NCI-H187 treated with DMSO at 0.1 percent for 48 hours (cell line): ENCODE data around the gene KDM3B.
"Not testable (repeated sequence)": the region's sequence is repeated elsewhere in the genome, so short reads cannot be mapped to it uniquely, and the experiment has no call there.

Source experiments
- DNase-seq: peaks from one replicate; lab custom pipeline; 2025; lab: John Stamatoyannopoulos, UW

KDM3B gene

DNA sequence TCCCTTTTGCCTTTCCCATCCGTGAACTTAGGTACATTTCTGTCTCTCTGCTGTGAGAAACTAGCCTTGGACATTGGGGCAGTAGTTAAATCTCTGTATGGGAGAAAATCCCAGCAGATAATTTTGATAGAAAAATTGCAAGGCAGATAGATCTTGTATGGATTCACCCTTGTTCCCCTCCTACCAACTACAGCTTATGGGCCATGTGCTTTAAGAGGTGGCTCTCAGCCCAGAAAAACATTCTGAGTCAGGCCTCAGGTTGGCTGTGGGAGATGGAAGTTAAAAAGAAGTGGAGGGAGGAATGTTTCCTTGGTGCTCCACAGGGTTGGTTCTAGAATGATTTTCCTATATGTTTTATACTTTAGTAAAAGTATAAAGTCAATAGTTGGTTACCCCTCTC is 1.4 kb upstream of the KDM3B start:
- DNase-seq, result no peak

DNA sequence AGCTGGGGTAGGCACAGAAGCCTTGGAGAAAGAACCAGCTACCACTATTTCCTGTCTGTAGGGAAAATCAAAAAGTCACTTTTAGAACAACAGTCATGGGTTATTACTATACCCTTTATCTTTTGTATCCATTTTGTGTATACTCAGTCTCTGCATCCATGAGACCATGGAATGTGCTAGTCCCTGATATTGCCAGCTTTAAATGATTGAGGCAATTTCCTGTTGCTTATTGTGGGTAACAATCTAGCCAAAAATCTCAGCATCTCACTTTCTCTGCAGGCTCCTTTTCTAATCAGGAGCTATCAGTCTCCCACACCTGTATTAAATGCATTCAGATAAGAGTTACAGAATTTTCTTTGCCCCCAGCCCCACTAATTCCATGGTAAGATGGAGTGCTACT is 968 bp upstream of the KDM3B start:
- no peak for DNase-seq

DNA sequence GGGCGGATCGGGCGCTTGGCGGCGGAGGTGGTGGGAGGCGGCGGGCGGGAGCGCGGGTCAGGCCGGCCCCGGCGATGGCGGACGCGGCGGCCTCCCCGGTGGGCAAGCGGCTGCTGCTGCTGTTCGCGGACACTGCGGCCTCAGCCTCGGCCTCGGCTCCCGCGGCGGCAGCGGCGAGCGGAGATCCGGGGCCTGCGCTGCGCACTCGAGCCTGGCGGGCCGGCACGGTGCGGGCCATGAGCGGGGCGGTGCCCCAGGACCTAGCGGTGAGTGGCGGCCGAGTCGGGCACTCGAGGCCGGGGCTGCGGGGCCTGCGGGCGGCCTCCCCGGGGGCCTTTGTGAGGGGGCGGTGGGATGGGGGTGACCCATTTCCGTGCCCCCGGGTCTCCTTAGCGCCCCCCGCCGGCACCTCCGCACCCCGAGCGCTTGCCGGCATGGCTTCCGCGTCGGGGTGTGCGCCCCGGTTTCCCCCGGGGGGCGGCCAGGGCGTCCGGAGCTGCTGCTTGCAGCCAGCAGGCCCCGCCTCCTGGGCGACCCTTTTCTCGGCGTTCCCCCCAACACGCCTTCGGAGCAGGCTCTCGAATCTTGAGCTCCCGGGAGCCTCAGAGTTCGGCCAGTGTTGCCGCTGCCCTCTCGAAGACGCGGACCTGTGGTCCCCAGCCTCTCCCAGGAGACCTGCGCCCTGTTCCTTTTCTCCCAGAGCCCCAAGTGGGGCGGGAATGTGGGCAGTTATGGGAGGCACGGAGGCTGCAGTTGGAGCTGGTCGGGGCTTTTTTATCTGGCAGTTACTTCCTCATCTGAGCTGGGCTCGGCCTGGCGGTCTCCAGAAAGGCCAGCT is 456 bp downstream of the KDM3B start:
- DNase-seq, result no peak

DNA sequence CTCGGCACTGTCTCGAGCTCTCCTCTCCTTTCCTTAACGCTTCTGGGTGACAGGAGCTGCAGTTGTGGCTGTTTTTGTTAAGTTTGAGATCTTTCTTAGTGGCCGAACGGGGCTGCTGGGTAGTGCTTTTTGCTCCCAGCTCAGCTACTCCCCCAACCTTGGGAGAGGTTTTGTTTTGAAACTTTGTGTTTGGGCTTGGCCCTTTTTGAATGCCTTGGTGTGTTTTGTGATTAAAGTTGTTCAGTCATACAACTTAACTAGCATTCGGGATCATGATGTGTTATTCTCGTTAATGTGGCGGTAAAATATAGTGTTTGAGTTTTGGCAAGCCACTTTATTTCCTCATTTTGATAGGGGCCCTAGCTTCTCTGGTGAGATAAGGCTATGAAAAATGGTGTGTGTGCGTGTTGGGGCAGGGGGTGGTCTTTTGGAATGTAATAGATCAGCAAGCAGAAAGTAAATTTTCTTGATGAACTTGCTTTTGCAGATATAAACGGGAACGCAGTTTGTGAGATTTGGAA is 1.1 kb downstream of the KDM3B start:
- no peak for DNase-seq

DNA sequence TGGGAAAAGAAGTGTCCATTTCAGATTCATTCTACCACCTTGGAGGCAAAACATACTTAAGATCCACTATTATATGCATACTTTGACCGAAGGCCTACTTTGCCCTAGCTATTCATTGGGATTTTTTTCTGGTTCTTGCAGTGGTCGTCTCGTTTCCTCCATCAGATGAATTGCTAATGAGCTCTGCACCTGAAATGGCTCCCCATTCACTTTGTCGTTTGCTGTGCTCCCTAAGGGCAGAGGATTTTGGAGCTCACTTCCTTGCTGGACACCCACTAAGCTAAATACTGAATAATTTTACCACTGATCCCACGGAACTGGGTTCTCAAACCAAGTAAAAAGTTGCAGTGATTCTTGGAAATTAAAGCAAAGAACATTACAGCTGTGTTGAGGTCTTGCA is 1.9 kb downstream of the KDM3B start:
- no peak for DNase-seq

DNA sequence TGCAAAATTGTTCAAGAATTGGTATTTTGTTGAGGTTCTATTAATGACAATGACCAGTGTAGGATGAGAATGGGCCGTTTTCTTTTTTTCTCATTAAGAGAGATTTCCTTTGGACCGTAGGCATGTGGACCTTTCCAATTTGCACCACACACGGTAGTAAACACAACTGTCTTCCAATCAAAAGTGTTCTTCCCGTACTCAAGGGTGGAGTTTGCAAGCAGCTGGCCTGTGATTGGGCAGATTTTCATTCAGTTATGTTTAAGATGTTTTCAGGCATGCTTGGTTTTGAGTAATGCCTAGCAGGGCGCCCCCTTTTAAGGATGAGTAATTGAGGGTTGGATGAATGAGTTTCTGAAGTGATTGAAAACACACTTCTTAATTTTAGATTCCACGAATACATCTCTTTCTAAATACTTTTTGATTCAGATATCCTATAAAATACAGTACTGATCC is 2.5 kb downstream of the KDM3B start:
- no peak for DNase-seq

DNA sequence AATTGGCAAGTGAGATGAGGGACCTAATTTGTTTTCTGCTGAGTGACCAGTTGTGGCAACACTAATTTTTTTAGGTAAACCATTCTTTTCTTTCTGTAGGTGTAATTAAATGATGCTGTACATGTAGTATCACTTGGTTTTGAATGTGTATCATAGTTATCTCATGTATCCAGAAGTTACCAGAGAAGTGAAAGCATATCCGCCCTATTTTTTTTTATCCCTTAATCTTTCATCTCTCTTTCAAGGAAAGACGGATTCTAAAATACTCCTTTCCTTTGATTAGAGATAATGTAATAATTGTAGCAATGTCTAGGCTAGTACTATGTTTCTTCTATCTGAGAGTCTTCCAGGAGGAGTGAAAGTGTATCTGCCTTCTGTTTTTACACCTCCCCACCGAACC is 7.1 kb downstream of the KDM3B start:
- no peak for DNase-seq

DNA sequence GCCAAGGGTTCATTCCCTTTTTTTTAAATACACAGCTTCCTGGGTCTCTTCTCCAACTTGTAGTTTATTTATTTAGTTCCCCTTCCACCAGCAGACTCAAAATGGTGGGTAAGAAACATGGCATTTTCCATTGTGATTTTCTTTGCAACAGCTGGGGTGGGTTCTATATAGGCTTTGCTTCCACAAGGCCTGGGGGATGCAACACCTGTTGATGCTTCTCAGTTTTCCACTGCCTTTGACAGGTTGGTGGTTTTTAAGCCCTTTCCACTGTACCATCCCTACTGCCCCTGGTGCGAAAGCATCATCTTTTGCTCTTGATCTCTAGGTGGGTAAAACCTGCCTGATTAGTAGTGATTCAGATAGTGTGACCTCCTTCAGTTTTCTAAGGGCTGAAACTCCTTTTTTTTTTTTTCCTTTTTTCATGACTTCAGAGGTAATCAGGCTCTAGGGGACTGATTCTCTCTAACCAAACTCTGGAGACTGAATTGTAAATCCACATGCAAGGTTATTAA is 8.5 kb downstream of the KDM3B start:
- no peak for DNase-seq

DNA sequence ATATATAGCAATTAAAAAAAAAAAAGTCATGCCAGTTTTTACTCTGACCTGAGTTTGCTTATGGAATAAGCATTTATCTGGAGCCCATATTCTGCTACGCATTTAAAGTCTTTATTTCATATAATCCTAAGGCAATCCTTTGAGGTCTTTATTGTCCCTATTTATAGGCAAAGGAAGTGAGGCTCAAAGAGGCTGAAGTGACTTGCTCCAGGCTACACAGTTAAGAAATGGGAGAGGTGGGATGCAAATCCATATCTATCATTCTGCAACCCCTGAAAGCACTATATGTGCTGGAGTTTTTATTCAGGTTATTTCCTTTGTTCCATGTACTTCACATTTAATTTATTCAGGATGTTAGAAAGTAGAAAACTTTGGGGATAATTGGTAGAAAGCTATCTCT is 12.1 kb downstream of the KDM3B start:
- no peak for DNase-seq

DNA sequence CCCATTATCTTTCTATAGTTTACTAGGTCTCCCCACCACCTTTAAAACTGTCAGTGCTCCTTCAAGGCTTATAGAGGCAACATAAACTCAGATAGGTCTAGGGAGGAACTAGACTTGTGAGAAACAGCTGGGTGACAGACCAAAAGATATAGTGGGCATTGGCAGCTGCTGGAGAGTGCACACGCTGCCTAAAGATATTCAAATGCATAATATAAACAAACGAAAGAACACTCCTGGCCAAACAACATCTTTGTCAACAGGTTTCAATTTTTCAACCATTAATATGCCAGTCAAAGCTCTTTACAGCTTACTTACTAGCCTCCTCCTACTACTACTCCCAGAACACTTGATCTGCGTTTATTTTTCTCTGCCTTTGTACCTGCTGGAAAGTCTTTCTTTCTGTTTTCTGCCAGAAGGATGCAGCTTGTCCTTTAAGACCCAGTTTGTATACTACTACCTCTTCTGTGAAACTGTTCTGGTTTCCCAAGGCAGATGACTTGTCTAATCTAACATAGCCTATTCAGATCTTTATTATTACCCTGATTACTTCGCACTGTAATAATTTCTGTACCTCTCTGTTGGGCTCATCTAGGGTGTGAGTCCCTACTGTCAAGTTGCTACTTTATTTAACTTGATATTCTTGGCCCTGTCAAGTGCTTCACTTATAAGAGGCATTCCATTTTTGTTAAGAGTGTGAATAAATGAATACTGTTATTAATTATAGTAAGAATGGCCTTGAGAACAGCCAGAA is 14.3 kb downstream of the KDM3B start:
- DNase-seq, result no peak

DNA sequence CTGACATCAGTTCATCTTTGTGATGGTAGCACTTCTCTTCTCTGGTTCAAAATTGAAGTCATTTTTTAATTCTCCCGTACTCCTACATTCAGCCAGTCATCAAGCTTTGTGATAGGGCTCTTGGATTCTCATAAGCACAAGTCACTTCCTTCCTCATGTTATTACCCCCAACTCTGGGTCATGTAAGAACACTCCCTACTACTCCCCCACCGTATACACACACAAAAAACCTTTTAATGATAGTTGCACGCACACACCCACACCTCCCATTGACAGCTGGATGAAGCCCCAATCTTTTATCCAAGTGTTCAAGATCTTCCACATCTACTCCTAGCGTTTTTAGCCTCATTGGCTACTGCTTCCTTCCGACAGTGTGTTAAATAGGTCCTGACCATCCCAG is 16.8 kb downstream of the KDM3B start:
- DNase-seq, result no peak

DNA sequence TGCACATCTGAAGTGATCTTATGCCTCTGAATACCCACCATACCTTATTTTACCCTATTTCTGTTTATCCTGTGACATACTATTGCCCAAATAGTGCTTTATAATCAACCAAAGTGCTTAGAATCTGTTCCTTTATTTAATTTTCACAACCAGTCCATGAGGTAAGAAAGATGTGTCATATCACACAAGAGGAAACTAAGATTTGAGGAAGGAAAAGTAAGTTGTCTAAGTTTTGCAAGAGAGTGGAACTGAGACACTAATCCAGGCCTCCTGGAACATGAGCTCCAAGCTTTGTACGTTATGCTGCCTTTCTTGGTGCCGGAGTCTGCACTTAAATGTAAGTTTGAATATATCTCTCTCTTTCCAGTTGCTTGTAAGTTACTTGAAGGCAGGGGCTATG is 17.2 kb downstream of the KDM3B start:
- no peak for DNase-seq

DNA sequence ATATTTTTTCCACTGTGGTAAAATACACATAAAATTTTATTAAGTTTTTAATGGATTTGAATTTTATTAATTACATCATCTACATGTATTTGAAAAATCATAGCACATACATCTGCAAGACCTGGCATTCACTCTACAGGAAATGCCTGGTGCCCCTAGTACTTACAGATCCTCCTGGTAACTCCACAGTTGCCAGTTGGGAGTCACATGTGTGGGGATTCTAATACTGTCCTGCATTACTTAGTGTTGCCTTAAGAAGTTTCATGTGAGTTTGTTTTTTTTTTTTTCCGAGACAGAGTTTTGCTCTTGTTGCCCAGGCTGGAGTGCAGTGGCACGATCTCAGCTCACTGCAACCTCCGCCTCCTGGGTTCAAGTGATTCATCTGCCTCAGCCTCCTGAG is 18.1 kb downstream of the KDM3B start:
- no peak for DNase-seq

DNA sequence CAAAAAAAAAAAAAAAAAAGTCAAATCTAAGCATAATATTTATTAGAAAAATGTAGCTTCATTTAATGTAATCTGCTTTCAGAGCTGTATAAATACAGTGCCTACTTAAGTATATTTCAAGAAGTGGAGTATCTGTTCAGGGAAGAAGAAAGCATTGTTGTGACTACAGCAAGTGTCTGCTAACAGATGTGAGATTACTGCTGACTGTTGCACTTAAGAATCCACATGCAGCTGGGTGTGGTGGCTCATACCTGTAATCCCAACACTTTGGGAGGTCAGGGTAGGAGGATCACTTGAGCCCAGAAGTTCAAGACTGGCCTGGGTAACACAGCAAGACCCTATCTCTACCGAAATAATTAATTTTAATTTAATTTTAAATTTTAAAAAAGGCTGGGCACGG is 19.0 kb downstream of the KDM3B start:
- no peak for DNase-seq

DNA sequence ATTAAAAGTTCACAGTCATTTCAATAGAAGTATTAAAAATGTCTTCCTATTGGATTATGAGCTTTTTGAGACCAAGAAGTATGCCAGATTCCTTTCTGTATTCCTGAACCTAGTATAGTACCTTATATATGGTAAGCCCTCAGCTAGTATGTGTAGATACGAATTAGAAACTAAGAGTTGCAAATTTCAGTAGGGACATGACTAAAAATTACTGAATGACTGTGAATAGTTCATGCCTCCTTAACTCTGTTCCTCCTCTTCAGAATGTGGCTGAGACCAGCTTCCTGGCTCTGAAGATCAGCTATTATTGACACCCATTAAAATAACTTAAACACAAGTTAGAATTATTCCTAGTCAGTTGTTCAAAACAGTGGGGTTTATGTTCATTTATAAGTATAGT is 19.7 kb downstream of the KDM3B start:
- no peak for DNase-seq

DNA sequence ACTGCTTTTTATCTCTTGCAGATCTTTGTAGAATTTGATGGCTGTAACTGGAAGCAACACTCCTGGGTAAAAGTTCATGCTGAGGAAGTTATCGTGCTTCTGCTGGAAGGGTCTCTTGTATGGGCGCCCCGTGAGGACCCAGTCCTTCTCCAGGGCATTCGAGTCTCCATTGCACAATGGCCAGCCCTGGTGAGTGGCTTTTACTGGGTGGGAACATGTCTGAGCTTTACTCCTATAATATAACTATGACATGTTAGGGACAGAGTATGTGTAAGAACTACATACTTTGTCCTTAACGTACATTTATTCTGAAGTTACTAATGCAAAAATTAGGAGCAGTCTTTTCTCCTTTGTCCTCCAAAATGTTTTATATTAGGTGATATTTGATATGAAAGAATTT is 20.2 kb downstream of the KDM3B start:
- DNase-seq, result no peak

DNA sequence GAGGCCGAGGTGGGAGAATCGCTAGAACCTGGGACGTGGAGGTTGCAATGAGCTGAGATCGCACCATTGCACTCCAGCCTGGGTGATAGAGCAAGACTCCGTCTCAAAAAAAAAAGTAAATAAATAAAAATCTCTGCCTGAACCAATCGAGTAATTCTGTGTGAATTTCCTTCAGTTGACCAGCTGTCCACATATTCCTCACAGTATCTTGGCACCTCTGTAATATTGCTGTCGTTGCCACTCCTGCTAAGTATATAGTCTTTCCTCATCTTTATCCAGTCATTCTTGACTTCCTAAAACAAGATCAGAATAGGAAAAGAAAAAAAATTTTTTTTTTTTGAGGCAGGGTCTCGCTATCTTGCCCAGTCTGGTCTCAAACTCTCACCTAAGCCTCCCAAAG is 29.9 kb downstream of the KDM3B start:
- DNase-seq, result no peak

DNA sequence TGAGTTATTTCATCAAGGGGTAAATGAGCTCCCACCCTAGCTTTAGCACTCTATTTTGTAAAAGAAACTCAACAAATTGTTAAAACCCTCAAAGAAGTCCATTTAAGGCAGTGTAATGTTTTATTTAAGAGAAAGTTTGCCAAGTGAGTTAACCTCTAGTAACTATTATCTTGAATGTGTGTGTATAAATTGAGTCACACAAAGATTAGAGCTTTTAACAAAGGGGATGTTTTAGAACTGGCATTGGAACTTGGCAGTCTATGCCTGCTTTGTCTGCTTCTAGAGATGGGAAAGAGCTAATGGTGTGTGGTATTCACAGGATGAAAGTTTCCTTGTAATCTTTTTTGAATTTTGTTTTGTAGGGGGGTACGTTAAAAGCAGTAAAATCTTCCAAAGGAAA is 33.2 kb downstream of the KDM3B start:
- DNase-seq, result no peak

DNA sequence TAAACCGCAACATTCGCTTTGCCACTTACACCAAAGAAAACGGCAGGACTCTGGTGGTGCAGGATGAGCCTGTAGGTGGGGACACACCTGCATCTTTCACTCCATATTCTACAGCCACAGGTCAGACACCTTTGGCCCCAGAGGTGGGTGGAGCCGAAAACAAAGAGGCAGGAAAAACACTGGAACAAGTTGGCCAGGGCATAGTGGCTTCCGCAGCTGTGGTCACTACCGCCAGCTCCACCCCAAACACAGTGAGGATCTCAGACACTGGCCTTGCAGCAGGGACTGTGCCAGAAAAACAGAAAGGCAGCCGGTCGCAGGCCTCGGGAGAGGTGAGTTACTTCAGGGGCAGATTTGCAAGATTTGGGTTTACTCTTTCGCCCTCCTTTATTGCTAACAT is 33.8 kb downstream of the KDM3B start:
- DNase-seq, result no peak

DNA sequence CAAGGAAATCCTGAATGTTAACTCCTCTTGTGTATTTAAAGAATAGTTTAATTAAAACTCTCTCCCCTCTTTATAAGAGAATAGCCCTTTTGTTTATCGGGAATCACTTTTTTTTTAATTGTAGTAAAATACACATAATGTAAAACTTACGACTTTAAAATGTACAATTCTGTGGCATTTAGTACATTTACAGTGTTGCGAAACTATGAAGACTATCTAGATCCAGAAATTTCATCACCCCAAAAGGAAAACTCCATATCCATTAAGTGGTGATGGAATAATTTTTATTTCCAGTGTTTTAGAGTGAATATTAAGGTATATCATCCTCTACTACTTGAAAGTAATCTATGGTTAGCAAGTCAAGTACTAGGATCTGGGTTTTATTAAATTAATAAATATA is 36.8 kb downstream of the KDM3B start:
- DNase-seq, result no peak

DNA sequence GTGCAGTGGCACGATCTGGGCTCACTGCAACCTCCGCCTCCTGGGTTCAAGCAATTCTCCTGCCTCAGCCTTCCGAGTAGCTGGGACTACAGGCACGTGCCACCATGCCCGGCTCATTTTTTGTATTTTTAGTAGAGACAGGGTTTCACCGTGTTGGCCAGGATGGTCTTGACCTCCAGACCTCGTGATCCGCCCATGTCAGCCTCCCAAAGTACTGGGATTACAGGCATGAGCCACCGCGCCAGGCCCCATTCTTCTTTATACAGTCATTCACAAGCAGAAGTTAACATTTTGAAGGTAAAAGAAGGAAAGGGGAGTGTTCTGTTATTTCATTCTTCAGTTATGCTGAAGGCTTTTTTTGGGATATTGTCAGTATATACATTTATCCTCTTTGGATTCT is 37.4 kb downstream of the KDM3B start:
- not testable (repeated sequence) for DNase-seq

DNA sequence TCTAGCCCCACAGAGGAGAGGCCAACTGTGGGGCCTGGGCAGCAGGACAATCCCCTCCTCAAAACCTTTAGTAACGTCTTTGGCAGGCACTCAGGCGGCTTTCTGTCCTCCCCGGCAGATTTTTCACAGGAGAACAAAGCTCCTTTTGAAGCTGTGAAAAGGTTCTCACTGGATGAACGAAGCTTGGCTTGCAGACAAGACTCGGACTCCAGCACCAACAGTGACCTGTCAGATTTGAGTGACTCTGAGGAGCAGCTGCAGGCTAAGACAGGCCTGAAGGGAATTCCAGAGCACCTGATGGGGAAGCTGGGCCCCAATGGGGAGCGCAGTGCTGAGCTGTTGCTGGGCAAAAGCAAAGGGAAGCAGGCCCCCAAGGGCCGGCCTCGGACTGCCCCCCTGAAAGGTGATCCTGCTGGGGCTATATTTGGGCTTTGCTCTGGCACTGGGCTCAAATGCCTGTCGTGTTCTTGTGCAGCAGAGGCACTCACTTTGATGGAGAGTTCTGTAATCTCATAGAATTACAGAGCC is 39.4 kb downstream of the KDM3B start:
- no peak for DNase-seq

DNA sequence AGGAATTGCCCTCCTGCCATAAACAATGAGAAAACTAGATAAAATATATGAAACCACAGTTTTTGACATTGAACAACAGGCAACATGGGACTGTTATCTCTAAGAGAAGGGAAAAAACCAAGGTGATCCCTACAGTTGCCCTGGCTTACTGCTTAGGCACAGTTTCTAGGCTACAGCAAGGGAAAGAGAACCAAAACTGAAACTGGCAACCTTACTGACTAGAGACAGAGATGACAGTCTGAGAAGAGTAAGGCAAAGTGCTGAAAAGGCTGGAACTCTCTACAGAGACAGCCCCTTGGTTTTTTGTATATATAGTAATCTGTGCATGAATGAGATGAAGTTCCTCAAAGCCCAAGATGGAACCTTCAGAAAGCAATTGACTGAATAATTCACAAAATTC is 50.2 kb downstream of the KDM3B start:
- DNase-seq, result no peak
